GM23248 (cell line): ENCODE data around the gene ARHGAP33. TPM values are rescaled to one million over a fixed set of nuclear protein-coding genes. Genes with fewer than 3 reads are reported as not detected.

Experiments
- DNase-seq: peaks from one replicate; pipeline ENCODE4 v3.0.0-alpha.2; 2015
- H2AFZ ChIP-seq: fragments of 200-600 bp; sonication (generic); 2 replicates; pipeline ENCODE4 v1.6.1; 2016; ENCODE audit warnings: antibody characterized with exemption
- H3F3A ChIP-seq: fragments of 200-600 bp; sonication (generic); 2 replicates; pipeline ENCODE4 v1.6.1; 2016; ENCODE audit warnings: mild to moderate bottlenecking, antibody characterized with exemption, mixed run types; ENCODE audit not compliant: insufficient read depth
- H3K27ac ChIP-seq: fragments of 200-600 bp; sonication (generic); 2 replicates; pipeline ENCODE4 v1.5.1; 2016; ENCODE audit warnings: mild to moderate bottlenecking
- H3K27me3 ChIP-seq: fragments of 200-600 bp; sonication (generic); replicated peaks from 2 replicates; pipeline ENCODE4 v1.6.1; 2016; ENCODE audit warnings: mild to moderate bottlenecking; ENCODE audit not compliant: insufficient read depth
- H3K36me3 ChIP-seq: fragments of 200-600 bp; sonication (generic); 2 replicates; pipeline ENCODE4 v1.6.1; 2016; ENCODE audit warnings: low read depth, mild to moderate bottlenecking
- H3K4me1 ChIP-seq: fragments of 200-600 bp; sonication (generic); 2 replicates; pipeline ENCODE4 v1.6.1; 2016; ENCODE audit warnings: mild to moderate bottlenecking; ENCODE audit not compliant: insufficient read depth
- H3K4me2 ChIP-seq: fragments of 200-600 bp; sonication (generic); one replicate; pipeline ENCODE4 v1.6.1; 2016; ENCODE audit warnings: mild to moderate bottlenecking; ENCODE audit not compliant: unreplicated experiment
- H3K4me3 ChIP-seq: fragments of 200-600 bp; sonication (generic); 2 replicates; pipeline ENCODE4 v1.5.1; 2016; ENCODE audit warnings: mild to moderate bottlenecking
- H3K79me2 ChIP-seq: fragments of 200-600 bp; sonication (generic); 2 replicates; pipeline ENCODE4 v1.6.1; 2016; ENCODE audit warnings: mild to moderate bottlenecking; ENCODE audit not compliant: insufficient read depth
- H3K9ac ChIP-seq: fragments of 200-600 bp; sonication (generic); 2 replicates; pipeline ENCODE4 v1.6.1; 2016; ENCODE audit warnings: mild to moderate bottlenecking
- H3K9me2 ChIP-seq: fragments of 200-600 bp; sonication (generic); 2 replicates; pipeline ENCODE4 v1.6.1; 2016; ENCODE audit warnings: mixed run types, mild to moderate bottlenecking, moderate library complexity; ENCODE audit not compliant: insufficient read depth
- H3K9me3 ChIP-seq: fragments of 200-600 bp; sonication (generic); one replicate; pipeline ENCODE4 v1.6.1; 2017; ENCODE audit warnings: low read depth
- H4K20me1 ChIP-seq: fragments of 200-600 bp; sonication (generic); 2 replicates; pipeline ENCODE4 v1.6.0; 2016; ENCODE audit not compliant: insufficient read depth
- EZH2 ChIP-seq: fragments of 200-600 bp; sonication (generic); IDR thresholded peaks from 2 replicates; pipeline ENCODE4 v1.6.1; 2018; ENCODE audit warnings: antibody characterized with exemption, mild to moderate bottlenecking; ENCODE audit not compliant: insufficient read depth, poor library complexity, severe bottlenecking
- EZH2phosphoT487 ChIP-seq: fragments of 200-600 bp; sonication (generic); IDR thresholded peaks from 2 replicates; pipeline ENCODE4 v1.6.1; 2018; ENCODE audit warnings: antibody characterized with exemption, moderate library complexity, mild to moderate bottlenecking, low read depth; ENCODE audit not compliant: insufficient read depth
- WGBS, 2 experiments: methylation state at CpG; one replicate each; pipeline ENCODE4 v1.1.6; 2015 to 2017; ENCODE audit warnings: low lambda C conversion rate in 2 of 2, low coverage in 1 of 2; ENCODE audit errors: missing lambda C conversion rate in 2 of 2; 5-methylcytosine and 5-hydroxymethylcytosine counted together
- in situ Hi-C: fragments of 300-500 bp; cut with MboI; formaldehyde crosslinking; loops from 2 replicates; pipeline ENCODE4 v1.15.0; 2020
- polyA plus RNA-seq: library from polyadenylated mRNA; unstranded; fragments of >200 nt; fragmentation: Nextera tagmentation; extraction: Ambion mirVana; gene quantifications from 2 replicates; pipeline ENCODE4 v1.2.1, GENCODE V29; 2016
- total RNA-seq: library from RNA; depleted of rRNA; stranded (reverse); fragments of >200 nt; shearing (Covaris generic); gene quantifications from 2 replicates; pipeline ENCODE4 v1.2.3, GENCODE V29; 2014

ARHGAP33 gene
- total and polyA plus RNA-seq, 2 experiments from 2014 or later: 1.9 to 24.9 TPM

DNA sequence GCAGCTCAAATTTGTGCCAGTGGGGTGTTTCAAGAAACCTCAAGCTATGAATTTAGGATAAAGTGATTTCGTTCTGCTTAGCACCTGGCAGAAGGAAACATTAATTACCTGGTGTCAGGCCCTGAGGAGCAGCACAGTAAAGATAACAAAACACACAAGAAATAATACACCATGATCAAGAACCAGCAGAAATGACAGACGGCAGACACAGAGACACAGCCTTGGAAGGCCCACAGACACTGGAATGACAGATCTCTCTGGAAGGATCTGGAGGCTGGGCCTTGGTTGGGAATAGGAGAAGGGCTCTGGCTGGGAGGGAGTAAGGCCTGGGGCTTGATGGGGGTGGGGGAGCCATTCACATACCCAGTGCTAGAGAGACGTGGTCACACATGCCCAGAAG, 26.5 kb downstream of the ARHGAP33 start:
- H3K4me1 ChIP-seq: no peaks in the 10 kb centered on the region
- H4K20me1 ChIP-seq: no peaks in the 10 kb centered on the region
- no peaks in the 10 kb centered on the region for H3K9me2 ChIP-seq
- H3K27ac ChIP-seq: no peak overlapping the region
- 32 to 39% methylated on average over 3 of the region's 3 CpGs for WGBS, 2 experiments
- H3K36me3 ChIP-seq: no peaks in the 10 kb centered on the region
- H3K4me3 ChIP-seq: no peak overlapping the region
- no peaks in the 10 kb centered on the region for H3K9me3 ChIP-seq
- no peak overlapping the region for H3K9ac ChIP-seq
- H3K27me3 ChIP-seq: peaks cover 25% of the 10 kb centered on the region
- no peaks in the 10 kb centered on the region for H3K79me2 ChIP-seq
- TF ChIP-seq EZH2phosphoT487: no peak
- TF ChIP-seq EZH2: no peak
- in situ Hi-C loops: no loop called here
- no peaks in the 10 kb centered on the region for H3F3A ChIP-seq
- no peak overlapping the region for H3K4me2 ChIP-seq
- no peak for DNase-seq
- no peak overlapping the region for H2AFZ ChIP-seq

DNA sequence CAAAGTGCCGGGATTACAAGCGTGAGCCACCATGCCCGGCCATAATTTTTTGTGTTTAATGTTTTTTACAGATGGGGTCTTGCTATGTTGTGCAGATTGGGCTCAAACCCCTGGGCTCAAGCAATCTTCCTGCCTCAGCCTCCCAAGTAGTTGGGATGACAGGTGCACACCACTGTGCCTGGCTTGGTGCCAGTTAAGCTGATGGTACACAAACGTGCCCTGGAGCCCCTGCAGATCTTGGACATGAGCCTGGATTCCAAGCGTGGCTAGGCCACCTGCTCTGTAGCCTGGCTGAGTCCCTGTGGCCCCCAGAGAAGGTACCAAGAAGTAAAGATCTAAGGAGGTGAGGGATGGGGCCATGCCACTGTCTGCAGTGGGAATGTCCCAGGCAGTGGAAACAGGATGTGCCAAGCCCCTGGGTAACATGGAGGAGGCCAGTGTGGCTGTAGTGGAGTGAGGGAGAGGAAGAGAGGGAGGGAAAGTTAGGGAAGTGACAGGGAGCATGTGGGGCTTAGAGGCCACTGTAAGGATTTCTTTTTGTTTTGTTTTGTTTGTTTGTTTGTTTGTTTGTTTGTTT, 30.2 kb downstream of the ARHGAP33 start:
- no peaks in the 10 kb centered on the region for H3K4me1 ChIP-seq
- no peaks in the 10 kb centered on the region for H3K9me2 ChIP-seq
- H3K27ac ChIP-seq: no peak overlapping the region
- H3F3A ChIP-seq: no peaks in the 10 kb centered on the region
- no peaks in the 10 kb centered on the region for H3K9me3 ChIP-seq
- H3K4me2 ChIP-seq: no peak overlapping the region
- H3K79me2 ChIP-seq: no peaks in the 10 kb centered on the region
- H2AFZ ChIP-seq: no peak overlapping the region
- peaks cover 10% of the 10 kb centered on the region for H3K27me3 ChIP-seq
- in situ Hi-C loops: no loop called here
- no peak overlapping the region for H3K4me3 ChIP-seq
- no peak for DNase-seq
- TF ChIP-seq EZH2 (no peak), EZH2phosphoT487 (no peak)
- 23 to 39% methylated on average over 5 of the region's 5 CpGs for WGBS, 2 experiments
- no peaks in the 10 kb centered on the region for H3K36me3 ChIP-seq
- no peak overlapping the region for H3K9ac ChIP-seq
- H4K20me1 ChIP-seq: no peaks in the 10 kb centered on the region

DNA sequence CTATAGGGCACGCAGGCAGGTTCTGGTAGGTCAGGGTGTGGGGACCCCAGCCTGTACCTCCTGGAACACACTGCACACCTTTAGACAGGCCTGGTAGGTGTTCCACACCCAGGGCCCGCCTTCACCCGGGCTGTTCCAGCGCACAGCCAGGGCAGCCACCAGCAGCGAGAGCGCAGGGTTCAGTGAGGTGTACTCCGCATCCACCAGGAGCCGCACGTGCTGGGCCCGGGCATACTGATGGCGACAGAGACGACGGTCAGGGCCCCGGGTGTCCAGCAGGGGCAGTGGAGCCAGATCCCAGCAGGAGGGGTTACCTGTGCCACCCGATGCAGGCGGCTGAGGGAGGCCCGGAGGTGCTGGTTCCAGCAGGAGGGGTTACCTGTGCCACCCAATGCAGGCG, 31.2 kb downstream of the ARHGAP33 start:
- no peaks in the 10 kb centered on the region for H3K36me3 ChIP-seq
- H3K27me3 ChIP-seq: peaks cover 10% of the 10 kb centered on the region
- DNase-seq: no peak
- H4K20me1 ChIP-seq: no peaks in the 10 kb centered on the region
- H3K9ac ChIP-seq: no peak overlapping the region
- no peaks in the 10 kb centered on the region for H3K9me2 ChIP-seq
- WGBS, 2 experiments: 52 to 57% methylated on average over 18 of the region's 18 CpGs
- no peak overlapping the region for H2AFZ ChIP-seq
- no peak overlapping the region for H3K4me3 ChIP-seq
- in situ Hi-C loops: no loop called here
- H3K27ac ChIP-seq: no peak overlapping the region
- TF ChIP-seq EZH2phosphoT487: no peak
- no peaks in the 10 kb centered on the region for H3K79me2 ChIP-seq
- H3K4me1 ChIP-seq: no peaks in the 10 kb centered on the region
- H3K4me2 ChIP-seq: no peak overlapping the region
- H3K9me3 ChIP-seq: no peaks in the 10 kb centered on the region
- H3F3A ChIP-seq: no peaks in the 10 kb centered on the region

DNA sequence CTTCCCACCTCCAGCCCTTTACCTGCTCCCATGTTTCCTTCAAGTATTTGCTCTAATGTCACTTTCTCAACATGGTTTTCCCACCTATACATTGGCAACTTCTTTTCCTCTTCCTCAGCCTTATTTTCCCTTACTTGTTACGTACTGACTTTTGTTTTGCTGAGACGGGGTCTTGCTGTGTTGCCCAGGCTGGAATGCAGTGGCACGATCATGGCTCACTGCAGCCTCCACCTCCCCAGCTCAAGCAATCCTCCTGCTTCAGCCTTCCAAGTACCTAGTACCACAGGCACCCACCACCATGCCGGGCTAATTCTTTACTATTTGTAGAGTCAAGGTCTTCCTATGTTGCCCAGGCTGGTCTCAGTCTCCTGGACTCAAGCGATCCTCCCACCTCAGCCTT, 32.3 kb downstream of the ARHGAP33 start:
- Histone ChIP-seq H3K4me2 (no peak overlapping the region), H3K36me3 (no peaks in the 10 kb centered on the region), H4K20me1 (no peaks in the 10 kb centered on the region), H3K9me2 (no peaks in the 10 kb centered on the region), H3F3A (no peaks in the 10 kb centered on the region), H3K9me3 (no peaks in the 10 kb centered on the region), H3K9ac (no peak overlapping the region), H3K27ac (no peak overlapping the region), H3K4me3 (no peak overlapping the region), H2AFZ (no peak overlapping the region), H3K79me2 (no peaks in the 10 kb centered on the region), H3K4me1 (no peaks in the 10 kb centered on the region), H3K27me3 (peaks cover 10% of the 10 kb centered on the region)
- no peak for DNase-seq
- 57 to 61% methylated on average over 5 of the region's 5 CpGs for WGBS, 2 experiments
- in situ Hi-C loops: no loop called here
- no peak for TF ChIP-seq EZH2
- TF ChIP-seq EZH2phosphoT487: no peak
